ENCODE data around the gene DNAJC27. TPM values are rescaled to one million over a fixed set of nuclear protein-coding genes. Genes with fewer than 3 reads are reported as not detected.
A peak's percentile ranks its signal among the peaks of the same experiment; 100 is the strongest.

Gene DNAJC27
- total RNA-seq, 4 donors from 2014 or later: 3.4 to 19.5 (median 11.2) TPM

DNA sequence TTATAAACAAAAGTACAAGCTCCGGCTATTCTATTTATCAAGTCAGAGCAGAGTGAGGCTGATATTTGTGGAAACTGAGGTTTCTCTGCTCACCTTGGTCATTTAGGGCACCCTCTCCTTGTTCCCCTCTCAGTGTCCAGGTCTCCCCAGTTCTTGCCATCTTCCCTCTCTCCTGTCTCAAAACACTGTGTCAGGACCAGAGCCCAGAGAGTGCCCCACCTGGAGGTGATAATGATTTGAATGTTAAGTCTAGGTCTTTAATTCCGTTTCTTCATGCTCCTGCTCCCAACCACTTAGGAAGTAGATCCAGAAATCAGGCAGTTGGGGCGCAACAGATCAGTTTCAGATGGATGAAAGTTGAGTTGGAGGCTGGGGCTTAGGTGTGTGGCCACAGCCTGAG is 42.5 kb downstream of the DNAJC27 start:
- WGBS, 2 donors: 89 to 92% methylated on average over 3 of the region's 3 CpGs
- intact Hi-C loops (cut with DNase I; ENCODE audit: low total_unique reads): no loop called here
- TF ChIP-seq, protein P1, sequence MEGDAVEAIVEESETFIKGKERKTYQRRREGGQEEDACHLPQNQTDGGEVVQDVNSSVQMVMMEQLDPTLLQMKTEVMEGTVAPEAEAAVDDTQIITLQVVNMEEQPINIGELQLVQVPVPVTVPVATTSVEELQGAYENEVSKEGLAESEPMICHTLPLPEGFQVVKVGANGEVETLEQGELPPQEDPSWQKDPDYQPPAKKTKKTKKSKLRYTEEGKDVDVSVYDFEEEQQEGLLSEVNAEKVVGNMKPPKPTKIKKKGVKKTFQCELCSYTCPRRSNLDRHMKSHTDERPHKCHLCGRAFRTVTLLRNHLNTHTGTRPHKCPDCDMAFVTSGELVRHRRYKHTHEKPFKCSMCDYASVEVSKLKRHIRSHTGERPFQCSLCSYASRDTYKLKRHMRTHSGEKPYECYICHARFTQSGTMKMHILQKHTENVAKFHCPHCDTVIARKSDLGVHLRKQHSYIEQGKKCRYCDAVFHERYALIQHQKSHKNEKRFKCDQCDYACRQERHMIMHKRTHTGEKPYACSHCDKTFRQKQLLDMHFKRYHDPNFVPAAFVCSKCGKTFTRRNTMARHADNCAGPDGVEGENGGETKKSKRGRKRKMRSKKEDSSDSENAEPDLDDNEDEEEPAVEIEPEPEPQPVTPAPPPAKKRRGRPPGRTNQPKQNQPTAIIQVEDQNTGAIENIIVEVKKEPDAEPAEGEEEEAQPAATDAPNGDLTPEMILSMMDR (IDR thresholded peaks at IDR 0.05): no peak
- TF ChIP-seq POLR2A (IDR thresholded peaks at IDR 0.05): no peak
- no peak overlapping the region for H3K4me3 ChIP-seq (ENCODE audit: low read depth, poor library complexity, severe bottlenecking)
- peak in 1 of 2 donors; percentile 28 for DNase-seq (ENCODE audit: low spot score in 2 of 2)

DNA sequence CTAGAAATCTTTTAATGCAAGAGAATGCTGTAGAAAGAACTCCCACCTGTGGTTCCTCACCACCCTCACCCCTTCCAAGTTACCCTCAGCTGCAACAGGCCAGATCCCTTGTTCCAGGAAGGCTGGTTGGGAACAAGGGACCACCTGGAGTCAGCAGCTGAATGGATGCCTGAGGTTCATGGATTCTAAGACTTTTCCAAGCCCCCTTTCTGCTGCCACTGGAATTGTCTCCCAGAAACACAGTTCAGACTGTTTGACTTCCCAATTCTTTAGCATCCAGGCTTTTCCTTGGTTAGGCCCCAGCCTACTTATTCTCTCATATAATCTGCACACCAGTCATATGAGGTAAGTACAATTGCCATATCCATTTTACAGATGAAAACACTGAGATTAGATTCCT is 43.7 kb downstream of the DNAJC27 start:
- H3K4me3 ChIP-seq (ENCODE audit: low read depth, poor library complexity, severe bottlenecking): no peak overlapping the region
- DNase-seq (ENCODE audit: low spot score in 2 of 2): peak in 1 of 2 donors; percentile 39
- no peak for TF ChIP-seq POLR2A (IDR thresholded peaks at IDR 0.05)
- TF ChIP-seq, protein P1 (IDR thresholded peaks at IDR 0.05): no peak
- intact Hi-C loops (cut with DNase I; ENCODE audit: low total_unique reads): no loop called here

DNA sequence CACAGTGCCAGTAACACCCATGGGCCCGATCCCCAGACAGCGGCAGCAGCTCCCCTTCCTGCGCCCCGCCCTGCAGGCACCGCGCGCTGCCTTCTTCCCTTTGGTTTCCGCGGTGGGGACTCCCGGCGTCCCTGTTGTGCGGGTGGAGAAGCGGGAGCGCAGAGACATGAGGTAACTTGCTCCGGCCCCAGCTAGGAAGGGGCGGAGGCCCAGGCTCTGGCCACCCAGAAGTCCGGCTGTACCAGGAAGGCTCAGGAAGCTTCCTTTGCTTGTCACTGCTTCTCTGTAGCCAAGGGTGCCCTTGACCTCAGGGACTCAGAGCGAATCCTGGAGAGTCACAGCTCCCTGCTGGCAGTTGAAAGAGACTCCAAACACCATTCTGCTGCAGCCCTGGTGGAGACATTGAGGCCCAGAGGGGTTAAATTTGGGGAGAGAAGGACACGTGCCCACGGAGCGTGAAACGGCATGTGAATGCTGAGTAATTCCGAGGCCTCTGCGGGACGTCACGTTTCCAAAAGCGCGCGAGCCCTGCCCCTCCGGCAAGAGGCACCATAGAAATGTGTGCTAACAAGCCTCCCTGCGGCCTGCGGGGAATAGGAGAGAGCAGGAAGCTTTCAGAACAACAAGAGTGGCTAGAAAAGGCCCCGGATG is 45.0 kb downstream of the DNAJC27 start:
- peak; percentile 76 to 92 for DNase-seq (ENCODE audit: low spot score in 2 of 2)
- 6 to 8% methylated on average over 20 to 32 of the region's 33 CpGs for WGBS, 2 donors
- no peak overlapping the region for H3K4me3 ChIP-seq (ENCODE audit: low read depth, poor library complexity, severe bottlenecking)
- TF ChIP-seq, protein P1 (IDR thresholded peaks at IDR 0.05): no peak
- intact Hi-C loops (cut with DNase I; ENCODE audit: low total_unique reads): no loop called here

DNA sequence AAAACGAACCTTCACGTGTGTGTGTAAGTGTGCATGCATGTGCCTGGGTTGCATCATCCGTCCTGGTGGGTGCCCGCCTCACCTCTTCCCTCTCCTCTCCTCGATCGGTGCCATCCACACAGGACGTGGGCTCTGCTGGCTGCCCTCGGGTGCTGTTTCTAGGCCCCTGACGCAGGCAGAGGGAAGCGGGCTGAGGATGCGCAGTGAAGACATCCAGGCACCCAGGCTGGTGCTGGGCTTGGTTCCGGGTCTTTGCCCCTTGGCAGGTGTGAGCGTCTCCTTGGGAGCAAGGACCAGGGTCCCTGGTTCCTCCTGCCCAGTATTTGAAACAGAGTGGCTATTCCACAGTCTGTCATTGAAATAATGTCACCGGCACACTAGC is 45.5 kb downstream of the DNAJC27 start:
- TF ChIP-seq POLR2A (IDR thresholded peaks at IDR 0.05): no peak
- TF ChIP-seq, protein P1 (IDR thresholded peaks at IDR 0.05): no peak
- WGBS, 2 donors: 64 to 77% methylated on average over 14 of the region's 14 CpGs
- no peak overlapping the region for H3K4me3 ChIP-seq (ENCODE audit: low read depth, poor library complexity, severe bottlenecking)
- intact Hi-C loops (cut with DNase I; ENCODE audit: low total_unique reads): no loop called here
- no peak for DNase-seq (ENCODE audit: low spot score in 2 of 2)

DNA sequence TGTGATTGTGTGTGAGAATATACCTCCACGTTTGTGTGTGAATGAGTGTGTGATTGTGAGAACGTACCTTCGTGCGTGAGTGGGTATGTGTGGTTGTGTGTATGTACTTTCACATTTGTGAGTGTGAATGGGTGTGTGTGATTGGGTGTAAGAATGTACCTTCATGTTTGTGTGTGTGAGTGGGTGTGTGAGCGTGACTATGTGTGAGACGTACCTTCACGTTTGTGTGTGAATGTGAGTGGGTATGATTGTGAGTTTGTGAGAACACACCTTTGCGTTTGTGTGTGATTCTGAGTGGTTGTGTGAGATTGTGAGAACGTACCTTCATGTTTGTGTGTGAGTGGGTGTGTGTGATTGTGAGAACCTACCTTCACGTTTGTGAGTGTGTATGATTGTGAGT is 45.9 kb downstream of the DNAJC27 start:
- DNase-seq (ENCODE audit: low spot score in 2 of 2): no peak
- 85 to 92% methylated on average over 10 of the region's 10 CpGs for WGBS, 2 donors
- TF ChIP-seq POLR2A (IDR thresholded peaks at IDR 0.05): no peak
- TF ChIP-seq, protein P1 (IDR thresholded peaks at IDR 0.05): no peak
- intact Hi-C loops (cut with DNase I; ENCODE audit: low total_unique reads): no loop called here
- no peak overlapping the region for H3K4me3 ChIP-seq (ENCODE audit: low read depth, poor library complexity, severe bottlenecking)

DNA sequence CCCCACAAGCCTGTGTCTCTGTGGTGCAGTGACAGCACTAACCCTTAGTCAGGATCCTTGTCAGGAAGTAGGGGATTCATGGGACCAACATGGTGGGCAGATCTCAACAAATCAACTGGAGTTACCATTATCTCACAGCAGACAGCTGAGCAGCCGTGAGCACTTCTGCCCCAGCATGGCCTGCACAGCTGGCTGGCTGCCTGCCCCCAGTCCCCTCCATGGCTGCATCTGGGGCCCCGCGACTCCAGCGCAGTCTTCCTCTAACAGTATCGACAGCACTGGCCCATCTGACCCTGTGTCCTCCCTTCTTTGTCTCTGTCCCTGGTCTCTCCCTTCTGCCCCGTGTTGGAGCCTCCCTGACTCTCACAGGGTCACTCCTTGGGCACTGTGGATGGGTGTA is 47.0 kb downstream of the DNAJC27 start:
- no peak overlapping the region for H3K4me3 ChIP-seq (ENCODE audit: low read depth, poor library complexity, severe bottlenecking)
- no peak for DNase-seq (ENCODE audit: low spot score in 2 of 2)
- intact Hi-C loops (cut with DNase I; ENCODE audit: low total_unique reads): no loop called here
- no peak for TF ChIP-seq POLR2A (IDR thresholded peaks at IDR 0.05)
- TF ChIP-seq, protein P1 (IDR thresholded peaks at IDR 0.05): no peak
- WGBS, 2 donors: 81 to 88% methylated on average over 6 of the region's 6 CpGs
